Left renal pelvis (tissue), 4 donors: ENCODE results near the gene TDRD7. TPM values are rescaled to one million over a fixed set of nuclear protein-coding genes. Genes with fewer than 3 reads are reported as not detected.
"Not testable (repeated sequence)": the region's sequence is repeated elsewhere in the genome, so short reads cannot be mapped to it uniquely, and the experiment has no call there.

Experiments used
- DNase-seq, 4 donors: peaks; one replicate each; pipeline ENCODE4 v3.0.0-alpha.2; 2013; ENCODE audit warnings: low read depth in 4 of 4, low spot score in 3 of 4
- polyA plus RNA-seq, 4 donors: library from polyadenylated mRNA; unstranded; fragments of 120-200 nt; gene quantifications; one replicate each; pipeline ENCODE4 v1.2.1, GENCODE V29; 2013; ENCODE audit not compliant: insufficient read length in 4 of 4

The TDRD7 gene
- polyA plus RNA-seq, 4 donors: 4.0 to 8.8 (median 7.5) TPM

DNA sequence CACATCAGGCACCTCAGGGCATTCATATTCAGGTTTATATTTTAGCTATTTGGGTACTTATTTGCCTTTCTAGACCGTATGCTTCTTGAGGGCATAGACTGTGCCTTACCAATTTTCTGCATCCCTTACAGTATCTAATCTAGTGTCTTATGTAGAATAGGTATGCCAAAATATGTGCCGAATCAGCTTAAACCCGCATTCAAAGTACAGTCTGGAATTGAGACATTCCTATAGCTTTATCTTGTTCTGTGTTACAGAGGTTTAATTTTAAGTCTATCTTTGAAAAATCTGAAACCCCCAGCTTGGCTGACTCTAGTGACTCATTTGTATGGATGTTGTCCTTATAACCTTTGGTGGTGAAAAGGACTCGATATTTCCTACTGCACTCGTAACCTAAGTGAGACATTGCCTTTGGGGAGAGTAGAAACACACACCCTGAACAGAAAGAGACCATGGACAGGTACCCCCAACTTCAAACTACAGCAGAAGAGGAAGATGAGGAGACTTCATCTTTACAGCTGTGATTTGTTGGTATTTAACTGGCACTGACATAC lies 62.6 kb downstream of the TDRD7 start:
- no peak for DNase-seq

DNA sequence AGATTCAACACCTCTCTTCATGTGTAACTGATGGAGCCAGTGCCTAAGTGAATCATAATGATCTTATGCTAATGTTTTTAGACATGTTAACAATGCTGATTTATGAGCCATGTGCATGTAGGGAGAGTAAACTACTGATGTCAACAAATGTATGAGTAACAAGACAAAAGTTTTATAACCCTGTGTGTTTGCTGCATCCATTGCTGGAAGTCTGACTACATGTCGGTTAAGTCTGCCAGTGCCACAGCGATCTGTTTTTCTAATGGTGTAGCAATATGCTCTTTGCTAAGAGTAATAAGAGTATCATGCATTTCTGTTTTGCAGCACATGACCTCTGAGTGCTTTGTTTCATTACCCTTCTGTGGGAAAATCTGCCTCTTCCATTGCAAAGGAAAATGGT lies 63.2 kb downstream of the TDRD7 start:
- DNase-seq: no peak

DNA sequence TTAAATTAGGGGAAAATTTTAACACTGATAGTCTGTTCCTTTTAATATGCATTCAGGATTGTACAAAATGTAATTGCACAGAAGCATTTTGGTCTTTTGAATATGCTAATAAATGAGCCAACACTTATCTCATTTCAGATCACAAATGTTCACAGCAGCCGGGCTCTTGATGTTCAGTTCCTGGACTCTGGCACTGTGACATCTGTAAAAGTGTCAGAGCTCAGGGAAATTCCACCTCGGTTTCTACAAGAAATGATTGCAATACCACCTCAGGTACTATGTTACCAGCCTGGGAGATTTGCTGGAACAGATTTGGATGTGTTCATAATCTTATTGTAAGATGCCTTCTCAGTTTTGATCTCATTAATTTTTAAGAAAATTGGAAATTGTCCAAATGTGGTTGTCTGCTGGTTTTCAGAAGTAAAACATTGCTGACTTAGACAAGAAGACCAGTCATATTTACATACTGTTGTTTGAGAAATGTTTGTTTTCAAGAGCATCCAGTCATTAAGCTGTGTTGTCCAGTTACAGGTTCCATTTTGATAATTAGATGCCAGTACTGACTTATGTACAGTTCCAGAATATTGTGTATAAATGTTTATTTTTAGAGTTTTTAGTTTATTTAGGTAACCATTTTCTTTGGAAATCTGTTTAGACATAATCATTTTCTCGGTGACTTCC lies 66.5 kb downstream of the TDRD7 start:
- DNase-seq: no peak

DNA sequence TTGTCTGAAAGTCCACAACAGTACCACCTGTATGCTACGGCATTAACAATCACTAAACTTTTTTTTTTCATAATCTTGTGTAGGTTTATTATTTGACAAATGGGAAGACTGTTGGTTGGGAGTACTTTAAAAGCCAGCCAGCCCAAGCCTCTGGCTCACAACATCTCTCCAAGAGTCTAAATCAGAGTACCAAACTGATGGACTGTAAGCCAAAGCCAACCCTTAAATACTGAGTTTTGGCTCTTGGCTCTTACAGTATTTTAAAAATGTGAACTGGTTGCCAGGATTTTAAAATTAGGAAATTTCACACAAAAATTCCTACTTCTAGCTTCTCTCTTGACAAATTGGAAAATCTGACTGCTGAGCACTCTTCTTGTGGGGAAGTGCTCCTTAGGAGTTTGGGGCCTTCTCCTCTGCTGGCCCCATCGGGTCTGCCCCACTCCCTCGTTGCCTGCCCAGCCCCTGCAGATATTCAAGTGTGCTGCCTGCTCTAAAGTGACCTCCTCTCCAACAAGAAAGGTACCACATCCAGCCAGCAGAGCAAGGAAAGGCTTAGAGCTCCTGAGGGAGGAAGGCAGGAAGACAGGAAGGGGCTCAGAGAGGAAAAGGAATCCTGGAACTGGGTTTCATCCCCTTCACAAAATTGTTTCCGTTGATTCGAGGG lies 67.7 kb downstream of the TDRD7 start:
- no peak for DNase-seq

DNA sequence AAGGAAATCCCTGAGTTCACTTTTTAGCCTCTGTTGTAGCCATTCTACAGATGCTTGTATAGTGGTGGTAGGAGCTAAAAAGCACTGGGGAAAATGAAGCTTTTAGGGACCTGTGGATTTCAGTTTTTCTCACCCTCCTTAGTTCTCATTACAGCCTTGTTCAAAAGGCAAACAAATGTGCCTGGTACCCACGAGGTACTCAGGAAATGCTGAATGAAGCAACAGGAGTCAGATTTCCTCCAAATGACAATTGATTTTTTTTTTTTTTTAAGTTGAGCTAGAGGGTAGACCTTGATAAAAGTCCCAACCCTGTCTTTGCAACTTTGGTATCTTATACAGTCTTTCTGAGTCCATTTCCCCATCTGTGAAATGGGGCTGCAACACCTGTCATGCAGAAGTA lies 68.3 kb downstream of the TDRD7 start:
- no peak for DNase-seq

DNA sequence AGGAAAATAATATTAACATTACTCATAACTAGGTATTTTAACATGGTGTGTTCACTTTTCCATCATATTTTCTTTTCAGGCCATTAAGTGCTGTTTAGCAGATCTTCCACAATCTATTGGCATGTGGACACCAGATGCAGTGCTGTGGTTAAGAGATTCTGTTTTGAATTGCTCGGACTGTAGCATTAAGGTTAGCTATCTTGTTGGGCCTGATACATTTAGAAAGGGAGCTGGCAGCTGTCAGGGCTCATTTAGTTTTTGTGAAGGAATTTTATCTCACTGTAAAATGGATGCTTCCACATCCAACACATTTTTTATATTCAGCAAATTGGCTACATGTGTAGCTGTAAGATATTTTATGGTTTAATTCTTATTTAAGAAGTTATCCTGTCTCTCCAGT lies 68.9 kb downstream of the TDRD7 start:
- no peak for DNase-seq

DNA sequence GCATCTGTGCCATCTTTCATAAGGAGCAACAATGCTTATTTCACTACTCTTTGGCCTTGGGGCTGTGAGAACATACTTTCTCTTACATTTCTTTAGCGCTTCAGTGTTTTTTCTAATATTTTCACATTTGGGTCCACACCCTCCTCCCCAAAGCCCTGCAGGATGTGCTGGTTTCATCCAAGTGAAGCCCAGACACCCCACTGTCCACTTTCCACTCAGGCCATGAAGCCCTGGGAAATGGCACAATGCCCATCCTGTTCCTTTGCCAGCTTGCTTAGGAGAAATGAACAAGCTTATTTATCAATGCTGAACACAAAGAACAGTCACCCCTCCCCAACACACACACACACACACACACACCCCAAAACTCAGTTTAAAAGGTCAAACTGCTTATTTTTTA lies 72.2 kb downstream of the TDRD7 start:
- DNase-seq: no peak

DNA sequence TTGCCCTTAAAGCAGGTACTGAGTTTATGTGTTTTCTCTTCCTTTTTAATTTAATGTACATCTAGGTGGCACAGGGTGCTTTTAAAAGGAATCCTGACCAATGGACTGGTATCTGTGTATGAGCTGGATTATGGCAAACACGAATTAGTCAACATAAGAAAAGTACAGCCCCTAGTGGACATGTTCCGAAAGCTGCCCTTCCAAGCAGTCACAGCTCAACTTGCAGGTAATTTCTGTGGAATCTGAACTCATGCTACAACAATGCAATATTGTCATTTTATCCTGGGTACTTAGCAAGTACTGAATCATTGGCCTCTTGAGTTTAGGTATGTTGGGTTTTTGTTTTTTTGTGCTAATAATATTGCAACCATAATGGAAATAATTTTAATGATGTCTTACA lies 75.2 kb downstream of the TDRD7 start:
- no peak for DNase-seq

DNA sequence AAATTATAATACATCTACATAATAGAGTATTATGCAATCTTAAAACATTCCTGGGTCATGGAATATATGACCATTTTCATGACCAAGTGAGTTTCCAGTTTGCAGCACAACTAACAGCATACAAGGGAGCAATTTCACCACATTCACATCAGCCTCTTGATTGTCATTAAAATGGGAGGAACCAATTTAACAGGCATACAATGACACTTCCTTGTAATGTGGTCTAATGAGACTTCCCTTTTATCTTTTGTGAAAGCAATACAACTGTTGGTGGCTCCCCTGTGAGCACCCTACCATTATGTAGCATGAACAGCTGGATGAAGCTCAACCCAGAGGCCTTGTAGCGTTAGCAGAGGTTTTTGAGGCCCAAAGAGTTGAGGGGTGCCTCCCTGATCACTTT lies 76.0 kb downstream of the TDRD7 start:
- no peak for DNase-seq

DNA sequence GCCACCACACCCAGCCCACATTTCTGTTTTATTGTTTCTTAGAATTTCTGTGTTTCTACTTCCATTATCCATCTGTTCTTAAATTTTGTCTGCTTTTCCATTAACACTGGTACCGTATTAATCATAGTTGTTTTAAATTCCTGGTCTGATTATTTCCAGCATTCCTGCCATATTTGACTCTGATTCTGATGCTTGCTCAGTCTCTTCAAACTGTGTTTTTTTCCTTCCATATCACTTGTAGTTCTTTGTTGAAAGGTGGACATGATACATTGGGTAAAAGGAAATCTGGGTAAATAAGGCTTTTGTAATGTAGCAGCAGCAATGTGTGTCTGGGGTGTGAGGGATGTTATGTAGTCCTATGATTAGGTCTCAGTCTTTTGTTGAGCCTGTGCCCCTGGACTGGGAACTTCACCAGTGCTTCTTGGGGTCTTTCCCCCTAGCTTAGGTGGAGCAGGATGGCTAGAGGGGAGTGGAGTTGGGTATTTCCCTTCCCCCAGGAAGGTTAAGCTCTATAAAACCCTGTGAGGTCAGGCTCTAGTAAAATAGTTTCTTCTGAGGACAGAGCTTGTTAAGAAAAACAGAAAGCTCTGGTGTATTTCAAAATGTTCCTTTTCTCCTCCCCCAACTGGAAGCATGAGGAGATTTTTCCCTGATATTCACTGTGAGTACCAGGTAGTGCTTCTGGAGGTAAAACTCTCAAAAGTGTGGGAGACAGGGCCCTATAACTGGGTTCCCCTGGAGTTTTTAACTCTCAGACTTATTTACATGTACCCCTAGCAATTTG lies 79.5 kb downstream of the TDRD7 start:
- DNase-seq: no peak

DNA sequence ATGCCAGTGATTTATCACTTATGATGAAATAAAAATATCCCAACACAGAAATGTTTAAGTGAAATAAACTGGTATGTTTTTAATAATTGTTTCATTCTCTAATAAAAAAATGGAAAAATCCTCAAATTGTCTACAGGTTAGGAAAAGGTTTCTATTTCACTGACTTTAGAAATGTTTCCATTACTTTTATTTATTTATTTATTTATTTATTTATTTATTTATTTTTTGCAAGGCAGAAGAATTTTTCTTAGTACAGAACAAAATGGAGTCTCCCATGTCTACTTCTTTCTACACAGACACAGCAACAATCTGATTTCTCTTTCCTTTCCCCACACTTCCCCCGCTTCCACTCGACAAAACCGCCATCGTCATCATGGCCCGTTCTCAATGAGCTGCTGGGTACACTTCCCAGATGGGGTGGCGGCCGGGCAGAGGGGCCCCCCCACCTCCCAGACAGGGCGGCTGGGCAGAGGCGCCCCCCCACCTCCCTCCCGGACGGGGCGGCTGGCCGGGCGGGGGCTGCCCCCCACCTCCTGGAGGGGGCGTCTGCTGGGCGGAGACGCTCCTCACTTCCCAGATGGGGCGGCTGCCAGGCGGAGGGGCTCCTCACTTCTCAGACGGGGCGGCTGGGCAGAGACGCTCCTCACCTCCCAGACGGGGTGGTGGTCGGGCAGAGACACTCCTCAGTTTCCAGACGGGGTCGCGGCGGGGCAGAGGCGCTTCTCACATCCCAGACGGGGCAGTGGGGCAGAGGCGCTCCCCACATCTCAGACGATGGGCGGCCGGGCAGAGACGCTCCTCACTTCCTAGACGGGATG lies 85.9 kb downstream of the TDRD7 start:
- not testable (repeated sequence) for DNase-seq

DNA sequence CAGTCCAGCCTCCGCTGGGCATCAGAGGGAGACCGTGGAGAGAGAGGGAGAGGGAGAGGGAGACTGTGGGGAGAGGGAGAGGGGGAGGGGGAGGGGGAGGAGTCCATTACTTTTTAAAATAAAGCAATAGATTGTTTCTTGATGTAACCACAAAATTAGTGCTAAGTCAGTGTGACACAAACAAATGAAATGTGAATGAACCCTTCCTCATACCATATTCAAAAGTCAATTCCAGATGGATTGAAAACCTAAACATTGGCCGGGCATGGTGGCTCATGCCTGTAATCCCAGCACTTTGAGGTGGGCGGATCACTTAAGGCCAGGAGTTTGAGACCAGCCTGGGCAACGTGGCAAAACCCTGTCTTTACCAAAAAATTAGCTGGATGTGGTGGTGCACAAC lies 87.0 kb downstream of the TDRD7 start:
- not testable (repeated sequence) for DNase-seq

DNA sequence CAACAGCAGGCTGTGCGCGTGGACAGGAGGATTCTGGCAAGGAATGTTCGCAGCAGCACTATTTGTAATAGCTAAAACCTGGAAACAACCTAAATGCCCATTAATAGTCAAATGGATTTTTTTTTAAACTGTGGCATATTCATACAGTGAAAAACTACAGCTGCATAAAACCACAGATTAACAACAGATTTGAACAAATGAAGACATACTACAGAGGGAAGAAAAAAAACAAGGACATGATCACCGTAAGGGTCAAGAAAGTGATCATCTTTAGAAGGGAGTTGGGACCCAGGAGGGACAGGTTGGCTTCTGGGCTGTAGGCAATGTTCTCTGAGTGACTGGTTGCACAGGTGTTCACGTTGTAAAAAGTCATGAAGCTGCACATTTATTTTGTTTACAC lies 88.4 kb downstream of the TDRD7 start:
- DNase-seq: no peak

DNA sequence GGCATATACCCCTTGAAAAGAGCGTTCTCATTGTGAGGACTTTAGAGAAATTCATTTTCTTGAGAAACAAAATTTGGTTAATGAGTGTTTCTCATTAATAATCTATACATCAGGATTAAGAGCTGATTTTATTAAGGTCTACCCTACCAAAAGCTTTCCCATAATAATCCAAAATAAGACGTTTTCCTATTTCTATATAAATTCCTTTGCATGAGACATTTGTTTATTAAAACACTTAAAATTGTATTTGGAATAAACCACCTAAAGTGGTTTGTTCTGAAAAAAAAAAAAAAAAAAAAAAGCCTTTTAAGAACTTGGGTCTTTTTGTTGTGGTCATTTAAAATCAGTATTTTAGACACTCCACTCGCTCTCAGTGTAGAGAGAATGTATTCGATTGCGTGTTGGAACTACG lies 88.9 kb downstream of the TDRD7 start:
- DNase-seq: no peak

DNA sequence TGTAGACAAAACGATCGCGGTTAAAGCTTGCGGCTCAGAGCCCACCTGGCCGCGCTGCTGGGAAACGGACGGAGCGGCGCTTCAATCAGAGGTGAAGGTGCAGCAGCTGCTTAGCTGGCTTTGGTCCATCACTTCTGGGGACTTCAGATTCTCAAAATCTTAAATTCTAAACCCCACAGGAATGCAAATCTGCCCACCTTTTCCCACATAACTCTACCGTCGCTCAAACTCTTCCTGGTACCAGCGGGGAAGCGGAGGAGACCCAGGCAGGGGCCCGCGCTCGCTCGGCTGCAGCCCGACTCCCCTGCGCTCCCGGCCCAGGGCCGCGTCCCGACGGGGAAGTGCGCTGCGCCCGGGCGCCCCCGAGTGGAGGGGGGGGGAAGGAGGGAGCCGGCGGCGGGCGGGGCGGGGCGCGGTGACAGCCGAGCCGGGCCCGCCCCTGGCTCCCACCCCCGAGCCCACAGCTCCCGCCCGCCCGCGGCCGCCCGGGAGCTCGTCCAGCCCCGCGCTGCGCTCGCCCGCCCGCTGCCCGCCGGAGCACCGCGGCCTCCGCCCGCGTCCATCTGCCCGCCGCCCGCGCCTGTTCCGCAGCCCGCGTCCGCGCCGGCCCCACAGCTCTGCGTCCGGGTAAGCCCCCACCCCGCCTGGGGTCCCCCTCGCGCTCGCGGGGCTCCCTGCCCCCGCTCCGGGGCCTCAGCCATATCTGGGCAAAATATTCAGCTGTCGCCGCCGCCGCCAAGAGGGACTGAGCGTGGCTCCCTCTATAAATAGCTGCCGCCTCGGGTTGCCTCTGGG lies 89.5 kb downstream of the TDRD7 start, which contains the start of gene TMOD1:
TSS of gene TMOD1 (plus strand) at position 490 of the 795 bp plus-strand sequence. CDS start 22,523 bp downstream, outside the sequence.
- DNase-seq: no peak

DNA sequence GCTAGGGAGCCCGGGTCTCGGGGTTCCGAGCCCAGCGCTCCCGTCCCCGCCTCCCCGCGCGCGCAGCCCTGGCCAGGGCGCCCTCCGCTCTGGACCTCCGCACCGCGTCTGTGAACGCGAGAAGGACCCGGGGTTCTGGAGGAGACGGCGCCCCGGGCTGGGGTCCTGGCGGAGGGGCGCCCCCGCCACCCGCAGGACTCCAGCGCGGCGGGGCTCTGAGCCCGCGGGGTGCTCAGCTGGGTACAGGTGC lies 90.0 kb downstream of the TDRD7 start:
- no peak for DNase-seq

DNA sequence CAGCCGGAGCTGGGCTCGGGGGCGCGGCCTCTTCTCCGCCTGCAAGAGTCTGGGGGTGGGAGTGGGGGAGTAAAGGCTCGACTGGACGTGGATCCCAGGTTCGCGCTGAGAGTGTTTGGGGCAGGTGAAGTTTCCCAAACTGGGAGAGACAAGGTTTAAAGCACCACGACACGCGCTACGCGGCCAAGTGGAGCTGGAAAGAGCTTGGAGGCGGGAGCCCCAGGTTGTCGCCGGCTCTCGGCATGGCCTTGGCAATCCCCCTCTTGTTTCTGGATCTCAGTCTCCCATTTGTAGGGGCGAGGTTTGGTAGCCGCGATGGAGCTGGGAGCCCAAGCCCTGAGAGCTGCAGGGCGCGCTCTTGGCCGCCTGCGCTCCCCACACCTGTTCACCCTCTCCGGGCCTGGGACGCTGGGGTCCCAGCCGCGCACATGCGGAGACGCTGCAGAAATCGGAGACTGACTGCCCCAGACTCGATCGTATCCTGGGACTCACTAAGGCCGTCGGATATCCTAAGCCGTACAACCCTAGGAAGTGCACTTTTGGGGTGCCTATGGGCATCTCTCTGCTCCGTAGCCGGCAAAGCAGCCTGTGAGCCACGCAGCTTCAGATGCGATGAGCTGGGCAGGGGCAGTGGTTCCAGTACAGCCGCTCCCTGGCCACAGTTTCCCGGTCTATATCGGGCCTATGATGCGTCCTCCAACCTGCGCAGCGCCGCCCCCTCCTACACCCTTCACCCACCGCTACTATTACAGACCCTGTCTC lies 90.5 kb downstream of the TDRD7 start:
- no peak for DNase-seq

DNA sequence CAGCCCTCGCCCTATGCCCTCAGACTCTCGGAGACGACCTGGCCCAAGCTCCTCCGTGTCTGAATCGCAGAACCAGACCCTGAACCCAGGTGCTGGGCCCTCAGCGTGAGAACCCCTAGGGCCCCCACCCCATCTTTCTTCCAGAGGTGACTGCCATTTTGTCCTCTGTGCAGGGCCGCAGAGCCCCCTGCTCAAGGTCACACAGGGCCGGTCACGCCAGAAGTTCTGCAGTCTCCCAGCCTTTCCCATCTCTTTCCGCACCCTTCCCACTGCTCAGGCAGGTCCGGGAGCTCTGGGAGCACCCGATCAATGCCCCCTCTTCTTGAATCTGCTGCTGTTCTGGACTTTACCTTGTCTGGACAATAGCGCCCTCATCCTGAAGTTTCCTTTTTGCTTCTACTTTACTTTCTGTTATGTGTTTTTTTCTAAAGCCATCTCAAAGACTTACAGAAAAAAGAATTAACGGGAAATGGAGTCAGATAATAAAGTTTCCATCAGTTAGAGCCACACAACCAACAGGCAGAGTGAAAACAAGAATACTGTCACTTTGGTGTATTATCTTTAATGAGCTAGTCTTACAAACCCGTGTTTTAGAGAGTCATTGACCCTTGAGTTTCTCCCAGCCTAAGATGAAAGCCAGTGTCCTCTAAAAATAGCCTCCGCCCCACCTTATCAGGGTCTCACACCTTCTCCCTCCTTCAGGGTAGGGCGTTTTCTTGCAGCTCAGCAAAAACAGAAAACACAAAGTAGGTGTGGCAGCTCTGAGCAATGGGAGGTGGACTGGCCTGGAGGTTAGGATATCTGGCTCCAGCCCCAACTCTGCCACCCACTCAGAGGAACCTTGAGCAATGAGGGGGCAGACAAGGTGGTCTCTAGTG lies 91.3 kb downstream of the TDRD7 start:
- no peak for DNase-seq
